ENCODE measurements around the gene LAMA4. TPM values are rescaled to one million over a fixed set of nuclear protein-coding genes. Genes with fewer than 3 reads are reported as not detected.

The LAMA4 gene
- total and polyA plus RNA-seq, 9 donors: 29.0 to 92.8 (median 42.5) TPM

- Histone ChIP-seq H3K36me3 (no peaks in the 10 kb centered on the region), H3K27ac (no peak overlapping the region), H3K4me1 (ENCODE audit: insufficient read depth) (peaks cover 20% of the 10 kb centered on the region), H3K27me3 (no peaks in the 10 kb centered on the region), H3K4me3 (no peak overlapping the region), H3K9me3 (no peaks in the 10 kb centered on the region)
- DNase-seq: no peak
- intact Hi-C loops (cut with DNase I): no loop called here
- TF ChIP-seq EP300 (IDR thresholded peaks at IDR 0.05) (no peak), POLR2A (IDR thresholded peaks at IDR 0.05) (no peak)
- TF ChIP-seq, protein P1, sequence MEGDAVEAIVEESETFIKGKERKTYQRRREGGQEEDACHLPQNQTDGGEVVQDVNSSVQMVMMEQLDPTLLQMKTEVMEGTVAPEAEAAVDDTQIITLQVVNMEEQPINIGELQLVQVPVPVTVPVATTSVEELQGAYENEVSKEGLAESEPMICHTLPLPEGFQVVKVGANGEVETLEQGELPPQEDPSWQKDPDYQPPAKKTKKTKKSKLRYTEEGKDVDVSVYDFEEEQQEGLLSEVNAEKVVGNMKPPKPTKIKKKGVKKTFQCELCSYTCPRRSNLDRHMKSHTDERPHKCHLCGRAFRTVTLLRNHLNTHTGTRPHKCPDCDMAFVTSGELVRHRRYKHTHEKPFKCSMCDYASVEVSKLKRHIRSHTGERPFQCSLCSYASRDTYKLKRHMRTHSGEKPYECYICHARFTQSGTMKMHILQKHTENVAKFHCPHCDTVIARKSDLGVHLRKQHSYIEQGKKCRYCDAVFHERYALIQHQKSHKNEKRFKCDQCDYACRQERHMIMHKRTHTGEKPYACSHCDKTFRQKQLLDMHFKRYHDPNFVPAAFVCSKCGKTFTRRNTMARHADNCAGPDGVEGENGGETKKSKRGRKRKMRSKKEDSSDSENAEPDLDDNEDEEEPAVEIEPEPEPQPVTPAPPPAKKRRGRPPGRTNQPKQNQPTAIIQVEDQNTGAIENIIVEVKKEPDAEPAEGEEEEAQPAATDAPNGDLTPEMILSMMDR (IDR thresholded peaks at IDR 0.05): no peak
Observed at GRCh38 chr6:112241820-112242429, 12.4 kb downstream of the LAMA4 start.

GRCh38 chr6:112237595-112237994 is 16.8 kb downstream of the LAMA4 start:
- Histone ChIP-seq H3K27ac (no peak overlapping the region), H3K9me3 (no peaks in the 10 kb centered on the region), H3K4me3 (no peak overlapping the region), H3K27me3 (no peaks in the 10 kb centered on the region), H3K4me1 (ENCODE audit: insufficient read depth) (peaks cover 16% of the 10 kb centered on the region), H3K36me3 (no peaks in the 10 kb centered on the region)
- TF ChIP-seq EP300 (IDR thresholded peaks at IDR 0.05) (no peak), POLR2A (IDR thresholded peaks at IDR 0.05) (no peak)
- TF ChIP-seq, protein P1 (IDR thresholded peaks at IDR 0.05): no peak
- WGBS, 3 donors: 43 to 44% (median 44%) methylated on average over 3 of the region's 3 CpGs
- intact Hi-C loops (cut with DNase I): no loop called here
- peak in 3 of 5 donors; percentile 52 to 77 (median 52) for DNase-seq

- intact Hi-C loops (cut with DNase I): no loop called here
- peaks cover 16% of the 10 kb centered on the region for H3K4me1 ChIP-seq (ENCODE audit: insufficient read depth)
- no peak for TF ChIP-seq EP300 (IDR thresholded peaks at IDR 0.05)
- TF ChIP-seq, protein P1 (IDR thresholded peaks at IDR 0.05): no peak
- TF ChIP-seq POLR2A (IDR thresholded peaks at IDR 0.05): no peak
Observed at GRCh38 chr6:112237066-112237465, 17.3 kb downstream of the LAMA4 start.

GRCh38 chr6:112235956-112236355 is 18.4 kb downstream of the LAMA4 start:
- Histone ChIP-seq H3K4me3 (no peak overlapping the region), H3K27ac (no peak overlapping the region), H3K9me3 (no peaks in the 10 kb centered on the region), H3K36me3 (no peaks in the 10 kb centered on the region), H3K4me1 (ENCODE audit: insufficient read depth) (peaks cover 15% of the 10 kb centered on the region), H3K27me3 (no peaks in the 10 kb centered on the region)
- intact Hi-C loops (cut with DNase I): no loop called here
- DNase-seq: no peak
- TF ChIP-seq, protein P1 (IDR thresholded peaks at IDR 0.05): no peak
- no peak for TF ChIP-seq EP300 (IDR thresholded peaks at IDR 0.05)
- TF ChIP-seq POLR2A (IDR thresholded peaks at IDR 0.05): no peak
- WGBS, 3 donors: 84 to 88% (median 87%) methylated on average over 5 of the region's 5 CpGs

More at GRCh38 chr6:112237066-112237465, 17.3 kb downstream of the LAMA4 start:
- 56 to 72% (median 58%) methylated on average over 4 of the region's 4 CpGs for WGBS, 3 donors
- DNase-seq: no peak
- Histone ChIP-seq H3K4me3 (no peak overlapping the region), H3K27me3 (no peaks in the 10 kb centered on the region), H3K27ac (no peak overlapping the region), H3K9me3 (no peaks in the 10 kb centered on the region), H3K36me3 (no peaks in the 10 kb centered on the region)

Data from ovary (tissue), 9 donors.